NCI-H226 (cell line): ENCODE measurements around the gene CNTNAP2.

Experiments
- DNase-seq: peaks from one replicate; pipeline ENCODE4 v3.0.0-alpha.2; 2015

Gene CNTNAP2

GRCh38 chr7:146314962-146315361, 198.4 kb downstream of the CNTNAP2 start:
- no peak for DNase-seq

GRCh38 chr7:146319629-146320028, 203.0 kb downstream of the CNTNAP2 start:
- DNase-seq: no peak

- no peak for DNase-seq
Observed at GRCh38 chr7:146321301-146321700, 204.7 kb downstream of the CNTNAP2 start.

GRCh38 chr7:146331369-146331768, 214.8 kb downstream of the CNTNAP2 start:
- no peak for DNase-seq

- DNase-seq: no peak
Observed at GRCh38 chr7:146345251-146345650, 228.7 kb downstream of the CNTNAP2 start.

DNA sequence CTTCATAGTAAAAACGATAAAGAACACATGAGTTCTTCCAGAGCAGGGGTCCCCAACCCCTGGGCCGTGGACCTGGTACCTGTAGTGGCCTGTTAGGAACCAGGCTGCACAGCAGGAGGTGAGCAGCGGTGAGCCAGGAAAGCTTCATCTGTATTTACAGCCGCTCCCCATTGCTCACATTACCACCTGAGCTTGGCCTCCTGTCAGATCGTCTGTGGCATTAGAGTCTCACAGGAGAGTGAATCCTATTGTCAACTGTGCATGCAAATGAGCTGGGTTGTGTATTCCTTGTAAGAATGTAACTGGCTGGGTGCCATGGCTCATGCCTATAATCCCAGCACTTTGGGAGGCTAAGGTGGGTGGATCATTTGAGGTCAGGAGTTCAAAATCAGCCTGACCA, 229.5 kb downstream of the CNTNAP2 start:
- no peak for DNase-seq

DNA sequence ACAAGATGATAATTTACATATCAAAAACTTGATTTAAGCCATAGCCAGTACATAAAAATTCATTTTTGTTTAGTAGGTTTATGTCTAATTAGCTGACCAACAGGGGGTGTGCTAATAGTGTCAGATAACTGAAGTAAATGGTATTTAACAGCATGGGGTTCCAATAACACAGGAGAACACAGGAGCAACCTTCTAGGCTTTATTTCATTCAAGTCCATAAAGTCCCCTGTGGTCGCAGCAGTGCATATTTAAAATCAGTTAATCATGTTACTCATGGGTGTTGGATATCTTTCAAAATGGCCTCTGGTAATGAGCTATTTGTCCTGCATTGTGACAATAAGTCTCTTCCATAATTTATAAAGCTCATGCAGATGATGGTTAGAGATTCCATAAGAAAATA, 238.6 kb downstream of the CNTNAP2 start:
- no peak for DNase-seq

DNA sequence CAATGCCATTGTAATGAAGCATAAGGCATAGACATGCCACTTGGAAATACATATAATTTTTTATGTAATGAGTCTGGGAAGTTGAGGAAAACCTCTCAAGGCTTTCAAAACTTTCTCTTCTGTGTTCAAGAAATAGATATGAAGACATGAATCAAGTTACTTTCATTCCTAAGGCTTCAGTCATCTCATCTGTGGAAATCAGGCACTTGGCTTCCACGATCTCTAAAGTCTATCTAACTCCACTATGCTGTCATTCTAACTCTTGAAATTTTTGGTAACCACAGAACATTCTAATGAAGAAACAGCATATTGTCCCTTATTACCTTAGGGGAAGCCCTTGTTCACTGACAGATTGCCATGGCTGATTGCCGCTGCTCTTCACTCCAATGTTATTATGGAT, 242.6 kb downstream of the CNTNAP2 start:
- no peak for DNase-seq

GRCh38 chr7:146366938-146367337, 250.3 kb downstream of the CNTNAP2 start:
- DNase-seq: no peak

- no peak for DNase-seq
Observed at GRCh38 chr7:146370171-146370570, 253.6 kb downstream of the CNTNAP2 start.

DNA sequence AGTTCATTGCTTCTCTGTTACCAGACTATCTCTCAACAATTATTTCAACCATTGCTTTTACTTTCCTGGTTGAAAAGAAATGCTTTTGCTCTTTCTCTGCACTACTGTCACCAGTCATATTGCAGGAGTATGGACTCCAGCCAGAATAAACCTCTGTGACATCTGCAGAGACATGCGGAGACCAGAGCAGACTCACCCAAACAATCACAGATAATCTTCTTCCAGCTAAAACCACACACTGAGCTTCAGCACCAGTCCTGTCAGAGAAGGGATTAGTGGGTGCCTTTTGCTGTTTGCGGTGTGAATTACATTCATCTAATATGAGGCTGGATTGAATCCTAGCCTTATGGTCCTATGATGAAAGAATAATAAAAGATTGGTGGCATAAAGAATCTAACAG, 258.6 kb downstream of the CNTNAP2 start:
- DNase-seq: no peak

DNA sequence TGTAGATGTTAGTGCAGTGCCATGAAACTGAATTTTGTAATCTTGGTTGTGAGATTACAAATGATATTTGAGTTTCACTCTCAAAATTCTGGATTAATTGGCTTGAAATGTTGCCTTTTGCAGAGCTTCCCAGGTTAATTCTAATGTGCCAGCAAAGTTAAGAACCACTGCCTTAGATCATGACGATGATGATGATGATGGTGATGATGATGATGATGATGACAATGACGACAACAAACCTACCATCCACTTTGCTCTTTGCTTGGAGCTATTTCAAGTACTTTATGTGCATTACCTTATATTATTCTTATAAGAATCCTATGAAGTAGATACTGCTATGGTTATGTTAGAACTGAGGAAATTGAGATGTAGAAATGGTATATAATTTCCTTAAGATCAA, 261.6 kb downstream of the CNTNAP2 start:
- no peak for DNase-seq

DNA sequence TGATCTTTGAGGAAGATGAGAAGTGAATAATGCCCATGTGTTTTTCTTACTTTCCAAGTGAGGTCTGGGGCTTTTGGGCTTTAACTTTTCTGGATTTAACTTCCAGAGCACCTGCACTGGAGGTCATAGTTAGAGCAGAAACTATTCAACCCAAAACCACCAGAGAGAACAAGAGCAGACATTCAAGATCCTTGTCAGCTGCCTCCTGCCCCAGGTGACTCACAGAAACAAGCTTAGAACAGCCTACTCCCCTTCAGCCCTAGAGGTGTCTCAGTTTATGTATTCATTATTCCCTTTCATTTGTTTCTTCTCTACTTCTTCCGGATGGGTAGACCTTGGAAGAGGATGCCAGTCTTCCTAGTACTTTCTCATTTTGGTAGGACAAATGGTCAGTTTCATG, 270.5 kb downstream of the CNTNAP2 start:
- no peak for DNase-seq

DNA sequence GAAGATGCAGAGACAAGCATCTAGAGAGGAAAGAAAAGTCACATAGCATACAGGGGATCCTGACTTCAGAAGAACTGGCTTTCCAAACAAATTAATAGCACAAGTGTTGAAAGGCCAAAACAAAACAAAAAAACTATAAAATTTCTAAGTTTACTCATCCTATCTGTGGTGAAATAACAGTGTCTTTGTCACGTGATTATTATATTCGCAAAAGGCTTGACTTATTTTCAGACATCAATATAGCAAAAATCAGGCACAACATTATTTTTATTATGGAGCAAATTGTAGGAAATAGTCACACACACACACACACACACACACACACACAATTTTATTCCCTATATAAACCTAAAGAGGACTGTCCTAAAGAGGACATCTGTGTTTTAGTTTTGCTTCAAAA, 272.3 kb downstream of the CNTNAP2 start:
- no peak for DNase-seq

- no peak for DNase-seq
Observed at GRCh38 chr7:146393346-146393745, 276.7 kb downstream of the CNTNAP2 start.

GRCh38 chr7:146397141-146397540, 280.5 kb downstream of the CNTNAP2 start:
- DNase-seq: no peak

DNA sequence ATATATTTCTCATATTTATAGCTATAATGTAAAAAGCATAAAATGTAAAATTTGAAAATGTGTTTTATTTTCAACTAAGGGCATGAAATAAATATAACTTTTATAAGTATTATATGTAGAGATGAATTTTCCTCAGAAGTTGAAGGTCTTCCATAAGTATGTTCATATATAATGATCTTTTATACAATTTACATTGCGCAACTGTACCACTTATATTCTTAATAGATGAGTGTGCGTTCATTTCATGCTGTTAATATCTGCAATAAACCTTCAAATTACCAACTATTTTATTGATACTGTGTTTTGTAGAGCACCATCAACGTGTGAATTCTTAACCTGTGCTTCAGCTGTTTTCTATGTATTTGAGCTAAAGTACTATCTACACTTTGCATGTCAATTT, 285.3 kb downstream of the CNTNAP2 start:
- no peak for DNase-seq

DNA sequence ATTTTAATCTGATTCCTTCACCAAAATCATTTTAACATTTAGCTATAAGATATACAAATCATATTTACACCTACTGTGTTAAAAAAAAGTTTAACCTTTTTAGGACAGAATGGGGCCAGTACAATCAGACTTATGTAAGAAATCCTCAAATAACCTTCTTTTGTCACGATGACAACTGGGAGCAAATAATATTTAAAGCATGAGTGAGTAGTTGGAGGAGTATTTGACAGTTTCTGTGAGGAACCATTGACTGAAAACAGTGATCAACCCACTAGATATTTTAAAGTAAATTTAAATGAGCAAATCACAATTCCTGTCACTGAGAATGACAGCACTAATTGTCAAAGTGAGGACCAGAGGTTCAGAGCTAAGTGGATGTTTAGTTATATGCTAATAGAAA, 289.1 kb downstream of the CNTNAP2 start:
- no peak for DNase-seq

DNA sequence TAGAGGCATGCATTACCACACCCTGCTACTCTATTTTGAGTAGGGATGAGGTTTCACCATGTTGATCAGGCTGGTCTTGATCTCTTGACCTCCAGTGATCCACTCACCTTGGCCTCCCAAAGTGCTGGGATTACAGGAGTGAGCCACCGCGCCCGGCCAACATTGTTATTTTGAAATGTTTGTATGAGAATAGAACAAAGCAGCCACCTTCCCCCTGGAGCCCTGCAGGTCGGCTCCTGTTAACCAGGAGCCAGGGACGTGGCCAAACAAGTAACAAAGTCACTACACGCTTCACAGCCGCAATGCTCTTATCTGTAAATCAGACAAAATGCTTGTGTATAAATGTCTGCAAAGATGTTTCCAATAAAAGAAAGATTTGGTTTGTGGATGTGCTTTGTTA, 295.4 kb downstream of the CNTNAP2 start:
- DNase-seq: no peak

DNA sequence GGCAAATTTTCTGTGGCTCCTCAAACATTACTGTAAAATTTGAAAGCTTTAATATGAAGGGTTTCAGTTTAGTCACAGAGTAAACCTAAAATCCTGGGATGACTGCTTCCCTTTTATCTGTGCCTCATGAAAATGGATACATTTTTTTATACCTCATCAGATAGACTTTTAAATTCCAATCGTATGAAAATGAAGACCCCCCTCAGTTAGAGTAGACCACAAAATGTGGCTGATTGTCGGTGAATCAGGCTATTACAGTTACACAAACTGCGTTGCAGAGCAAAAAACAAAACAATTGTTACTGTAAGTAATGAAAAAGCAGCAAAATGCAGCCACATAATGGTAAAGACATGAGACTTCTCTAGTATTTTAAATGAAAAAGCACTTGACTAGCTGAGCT, 296.2 kb downstream of the CNTNAP2 start:
- DNase-seq: no peak

DNA sequence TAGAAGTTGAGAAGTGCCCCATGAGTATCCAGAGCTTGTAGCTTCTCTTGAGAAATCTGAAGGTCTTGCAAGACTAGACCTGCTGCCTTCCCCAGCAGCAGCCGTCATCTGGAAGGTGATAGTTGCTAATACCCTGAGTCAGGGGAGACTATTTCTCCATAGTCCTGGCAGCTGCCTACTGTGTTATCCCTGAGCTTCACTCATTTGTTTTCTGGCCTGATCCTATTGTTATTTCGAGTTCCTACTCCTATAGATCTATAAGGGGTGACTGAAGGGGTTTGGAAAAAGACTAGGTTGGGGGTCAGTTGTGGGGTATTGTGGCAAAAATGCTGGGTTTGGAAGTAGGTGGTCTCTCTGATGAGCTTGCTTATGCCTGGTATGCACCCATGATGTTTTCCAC, 297.8 kb downstream of the CNTNAP2 start:
- DNase-seq: no peak

- DNase-seq: no peak
Observed at GRCh38 chr7:146414937-146415336, 298.3 kb downstream of the CNTNAP2 start.

DNA sequence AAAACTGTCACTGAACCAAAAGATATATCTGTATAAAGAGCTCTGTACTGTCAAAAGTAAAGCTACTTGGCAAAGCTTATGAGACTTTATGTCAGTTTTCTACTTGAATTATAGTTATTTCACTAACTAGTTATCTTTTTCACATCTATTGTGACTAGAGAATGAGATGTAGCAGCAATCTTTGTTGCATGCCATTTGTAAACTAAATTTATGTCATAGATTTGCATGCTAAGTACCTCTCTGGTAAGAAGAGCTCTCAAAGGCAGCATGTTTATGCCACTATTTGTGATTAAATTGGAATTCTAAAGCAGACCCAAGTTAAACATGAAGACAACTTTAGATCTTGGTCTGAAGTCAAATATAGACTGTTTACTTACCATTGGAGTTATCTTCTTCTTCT, 300.6 kb downstream of the CNTNAP2 start:
- DNase-seq: no peak

- no peak for DNase-seq
Observed at GRCh38 chr7:146423446-146423845, 306.8 kb downstream of the CNTNAP2 start.

DNA sequence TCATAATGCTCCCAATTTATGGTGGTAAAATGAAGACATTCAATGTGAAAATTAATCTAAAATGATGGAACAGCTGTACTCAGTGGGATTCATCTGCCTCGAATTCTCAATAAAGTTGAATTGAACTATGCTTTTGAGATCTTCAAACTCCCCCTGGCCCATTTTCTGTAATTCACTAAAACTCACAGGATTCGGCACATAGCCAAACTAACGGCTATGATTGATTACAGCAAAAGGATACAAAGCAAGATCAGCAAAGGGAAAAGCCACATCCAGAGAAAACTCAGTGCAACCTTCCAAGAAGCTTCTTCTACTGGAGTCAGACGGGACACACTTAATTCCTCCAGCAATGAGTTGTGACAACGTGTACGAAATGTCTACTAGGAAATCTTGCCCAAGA, 307.5 kb downstream of the CNTNAP2 start:
- no peak for DNase-seq

DNA sequence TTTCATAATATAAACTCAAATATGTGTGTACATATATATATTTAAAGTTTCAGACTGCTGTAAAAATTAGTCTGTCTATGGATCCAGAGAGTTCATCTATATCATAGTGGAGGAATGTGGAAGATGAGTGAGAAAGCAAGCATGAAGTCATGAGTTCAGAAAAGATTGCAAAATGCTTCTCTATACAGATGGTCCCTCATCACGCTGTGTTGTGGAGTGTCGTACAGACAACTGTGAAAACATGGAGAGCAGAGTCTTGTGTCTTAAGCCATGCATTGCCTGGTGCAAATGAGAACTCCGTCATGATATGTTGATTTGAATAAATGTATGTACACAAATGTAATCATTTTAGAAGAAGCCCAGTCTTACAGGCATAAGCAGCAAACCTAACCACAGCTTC, 316.9 kb downstream of the CNTNAP2 start:
- DNase-seq: no peak
